PC-9 (cell line): Measurements from ENCODE around the gene MYO7B. TPM values are rescaled to one million over a fixed set of nuclear protein-coding genes. Genes with fewer than 3 reads are reported as not detected.

Source experiments
- BruUV-seq: library from RNA; stranded (reverse); fragments of 400-500 nt; replicated peaks from 2 replicates; lab custom pipeline; 2021; lab: Mats Ljungman, UMichigan
- CTCF ChIA-PET: fragments of 300-600 bp; sonication (Branson Sonifier 250); formaldehyde crosslinking; loops from one replicate; lab custom pipeline; 2022; ENCODE audit warnings: antibody characterized with exemption; lab: Charles Lee
- POLR2A ChIA-PET: fragments of 300-600 bp; sonication (Branson Sonifier 250); formaldehyde crosslinking; loops from one replicate; lab custom pipeline; 2022; ENCODE audit warnings: antibody characterized with exemption; ENCODE audit not compliant: unreplicated experiment; lab: Charles Lee
- DNase-seq, 2 experiments: peaks; one replicate each; pipeline versions ENCODE4 v3.0.0 to v3.0.0-alpha.2; 2015 to 2022; ENCODE audit warnings: mixed read lengths in 1 of 2
- H2AFZ ChIP-seq: fragments of 200-600 bp; sonication (generic); 2 replicates; pipeline ENCODE4 v1.8.1; 2017; ENCODE audit warnings: antibody characterized with exemption
- H3F3A ChIP-seq: fragments of 200-600 bp; sonication (generic); 2 replicates; pipeline ENCODE4 v1.8.1; 2017; ENCODE audit warnings: antibody characterized with exemption, mild to moderate bottlenecking, low read depth; ENCODE audit not compliant: insufficient read depth
- H3K27ac ChIP-seq: fragments of 200-600 bp; sonication (generic); 2 replicates; pipeline ENCODE4 v1.6.1; 2016; ENCODE audit warnings: mixed run types
- H3K27me3 ChIP-seq: fragments of 200-600 bp; sonication (generic); 2 replicates; pipeline ENCODE4 v1.6.1; 2016; ENCODE audit warnings: low read depth, mixed run types; ENCODE audit not compliant: insufficient read depth
- H3K36me3 ChIP-seq: fragments of 200-600 bp; sonication (generic); 2 replicates; pipeline ENCODE4 v1.6.1; 2016; ENCODE audit warnings: low read depth, mixed run types
- H3K4me1 ChIP-seq: fragments of 200-600 bp; sonication (generic); replicated peaks from 2 replicates; pipeline ENCODE4 v1.6.1; 2016; ENCODE audit warnings: mixed run types; ENCODE audit not compliant: insufficient read depth
- H3K4me2 ChIP-seq: fragments of 200-600 bp; sonication (generic); 2 replicates; pipeline ENCODE4 v1.6.1; 2017; ENCODE audit warnings: mixed run types
- H3K4me3 ChIP-seq: fragments of 200-600 bp; sonication (generic); 2 replicates; pipeline ENCODE4 v1.6.1; 2016; ENCODE audit warnings: mixed run types
- H3K79me2 ChIP-seq: fragments of 200-600 bp; sonication (generic); 2 replicates; pipeline ENCODE4 v1.6.1; 2017; ENCODE audit warnings: low read depth, mixed run types
- H3K9me2 ChIP-seq: fragments of 200-600 bp; sonication (generic); 2 replicates; pipeline ENCODE4 v1.8.1; 2017; ENCODE audit warnings: mild to moderate bottlenecking; ENCODE audit not compliant: insufficient read depth
- H3K9me3 ChIP-seq: fragments of 200-600 bp; sonication (generic); 2 replicates; pipeline ENCODE4 v1.8.1; 2016; ENCODE audit warnings: low read depth; ENCODE audit not compliant: insufficient read depth
- H4K20me1 ChIP-seq: fragments of 200-600 bp; sonication (generic); 2 replicates; pipeline ENCODE4 v1.8.1; 2017; ENCODE audit not compliant: insufficient read depth
- CTCF ChIP-seq: fragments of 200-600 bp; sonication (generic); conservative IDR thresholded peaks from 2 replicates; pipeline ENCODE4 v1.6.1; 2017; ENCODE audit warnings: mixed run types, antibody characterized with exemption, mild to moderate bottlenecking, moderate library complexity
- EZH2 ChIP-seq: fragments of 200-600 bp; sonication (generic); IDR thresholded peaks from 2 replicates; pipeline ENCODE4 v1.8.0; 2017; ENCODE audit warnings: antibody characterized with exemption, low read depth
- intact Hi-C: fragments of 100-400 bp; cut with micrococcal nuclease; formaldehyde crosslinking; loops from one replicate; pipeline ENCODE4 v1.10.0; 2022; ENCODE audit not compliant: unreplicated experiment
- total RNA-seq: library from RNA; stranded (reverse); gene quantifications from 2 replicates; pipeline ENCODE4 v1.2.3, GENCODE V29; 2021

MYO7B gene
- total RNA-seq, 1 experiment from 2014 or later: not detected

GRCh38 chr2:127634626-127635379 is 99.3 kb downstream of the MYO7B start:
- H4K20me1 ChIP-seq: no peaks in the 10 kb centered on the region
- H3K79me2 ChIP-seq: no peaks in the 10 kb centered on the region
- no peak overlapping the region for H3K4me3 ChIP-seq
- peaks cover 33% of the 10 kb centered on the region for H3K4me1 ChIP-seq
- no peak for DNase-seq
- ChIA-PET CTCF (no interaction called here), POLR2A (no interaction called here)
- H2AFZ ChIP-seq: no peak overlapping the region
- H3K27ac ChIP-seq: no peak overlapping the region
- no peaks in the 10 kb centered on the region for H3K9me3 ChIP-seq
- peaks cover 11% of the 10 kb centered on the region; the same call in 1 of the 2 replicates for H3F3A ChIP-seq
- no peaks in the 10 kb centered on the region for H3K27me3 ChIP-seq
- H3K9me2 ChIP-seq: no peaks in the 10 kb centered on the region
- no TSS peak for BruUV-seq
- H3K36me3 ChIP-seq: no peaks in the 10 kb centered on the region
- H3K4me2 ChIP-seq: no peak overlapping the region
- TF ChIP-seq EZH2: no peak
- TF ChIP-seq CTCF: no peak
- intact Hi-C loops: no loop called here

GRCh38 chr2:127635380-127636237 is 100.1 kb downstream of the MYO7B start:
- H3K79me2 ChIP-seq: no peaks in the 10 kb centered on the region
- no peak overlapping the region for H3K27ac ChIP-seq
- ChIA-PET CTCF (no interaction called here), POLR2A (no interaction called here)
- H3K4me2 ChIP-seq: no peak overlapping the region
- no peaks in the 10 kb centered on the region for H3K9me2 ChIP-seq
- H3K27me3 ChIP-seq: no peaks in the 10 kb centered on the region
- no TSS peak for BruUV-seq
- H3K4me1 ChIP-seq: peaks cover 25% of the 10 kb centered on the region
- peaks cover 11% of the 10 kb centered on the region; the same call in 1 of the 2 replicates for H3F3A ChIP-seq
- intact Hi-C loops: no loop called here
- H3K36me3 ChIP-seq: no peaks in the 10 kb centered on the region
- no peaks in the 10 kb centered on the region for H4K20me1 ChIP-seq
- no peaks in the 10 kb centered on the region for H3K9me3 ChIP-seq
- H2AFZ ChIP-seq: no peak overlapping the region
- no peak for DNase-seq
- no peak for TF ChIP-seq CTCF
- no peak for TF ChIP-seq EZH2
- H3K4me3 ChIP-seq: no peak overlapping the region

- Histone ChIP-seq H4K20me1 (no peaks in the 10 kb centered on the region), H3K27me3 (no peaks in the 10 kb centered on the region), H3K27ac (peak overlapping the region; percentile 74), H3K36me3 (no peaks in the 10 kb centered on the region), H3K4me3 (no peak overlapping the region), H3F3A (peaks cover 11% of the 10 kb centered on the region; the same call in 1 of the 2 replicates), H3K79me2 (no peaks in the 10 kb centered on the region), H3K9me2 (no peaks in the 10 kb centered on the region), H2AFZ (no peak overlapping the region), H3K4me1 (peaks cover 25% of the 10 kb centered on the region), H3K9me3 (no peaks in the 10 kb centered on the region), H3K4me2 (peak overlapping the region; percentile 54; the same call in 1 of the 2 replicates)
- POLR2A ChIA-PET: no interaction called here
- no peak for DNase-seq
- BruUV-seq: no TSS peak
- CTCF ChIA-PET: no interaction called here
- intact Hi-C loops: no loop called here
- no peak for TF ChIP-seq EZH2
These were observed 101.1 kb downstream of the MYO7B start for GRCh38 chr2:127636248-127637235.
